Endothelial cell of umbilical vein (primary cell): ENCODE results near the gene BORCS5. TPM values are rescaled to one million over a fixed set of nuclear protein-coding genes. Genes with fewer than 3 reads are reported as not detected.

Experiments
- BruUV-seq: library from RNA; stranded (reverse); fragments of 400-500 nt; replicated peaks from 2 replicates; lab custom pipeline; 2021; lab: Mats Ljungman, UMichigan
- CTCF ChIA-PET: fragments of 300-600, 350-600 bp; sonication (Branson Sonifier 250); formaldehyde crosslinking; loops from one replicate; lab custom pipeline; 2021; ENCODE audit warnings: antibody characterized with exemption, inconsistent platforms; lab: Charles Lee
- POLR2A ChIA-PET: fragments of 300-600, 350-600 bp; sonication (Branson Sonifier 250); formaldehyde crosslinking; loops from one replicate; lab custom pipeline; 2021; ENCODE audit warnings: antibody characterized with exemption, inconsistent platforms; lab: Charles Lee
- DNase-seq: peaks from one replicate; pipeline ENCODE4 v3.0.0-alpha.2; 2011; ENCODE audit warnings: low read depth, low spot score
- FAIRE-seq: peaks from 2 replicates; lab custom pipeline; 2011; peaks lifted over from hg19 to GRCh38; lab: Jason Lieb, UNC
- H2AFZ ChIP-seq: 2 replicates; pipeline ENCODE4 v1.6.0; 2012; ENCODE audit warnings: low read depth, low read length, control low read depth, inconsistent platforms
- H3K27ac ChIP-seq: 2 replicates; pipeline ENCODE4 v1.5.1; 2011; ENCODE audit warnings: low read depth, mild to moderate bottlenecking, control low read depth, low read length, moderate library complexity; ENCODE audit not compliant: insufficient read depth
- H3K27me3 ChIP-seq, 2 experiments: 2 replicates each; pipeline versions ENCODE4 v1.6.0 to v1.6.1; 2011; ENCODE audit warnings: low read length in 2 of 2, mixed read lengths in 1 of 2; ENCODE audit not compliant: control insufficient read depth in 2 of 2, insufficient read depth in 2 of 2
- H3K36me3 ChIP-seq, 2 experiments: 2 replicates in 1 of 2; 3 replicates in 1 of 2; pipeline ENCODE4 v1.5.1; 2011; ENCODE audit warnings: low read length in 2 of 2, mild to moderate bottlenecking in 1 of 2, moderate library complexity in 1 of 2; ENCODE audit not compliant: control insufficient read depth in 2 of 2, insufficient read depth in 2 of 2; ENCODE audit errors: extremely low read depth in 1 of 2
- H3K4me1 ChIP-seq: 3 replicates; pipeline ENCODE4 v1.5.1; 2011; ENCODE audit warnings: mild to moderate bottlenecking, low read length; ENCODE audit not compliant: control insufficient read depth, insufficient read depth; ENCODE audit errors: extremely low read depth
- H3K4me2 ChIP-seq: 2 replicates; pipeline ENCODE4 v1.6.1; 2011; ENCODE audit warnings: low read length, control low read depth, mixed read lengths; ENCODE audit not compliant: insufficient read depth
- H3K4me3 ChIP-seq, 3 experiments: fragments of 200-600 bp in 1 of 3; sonication (generic), shearing (Covaris generic) in 1 of 3; replicated peaks in 1 of 3; 2 replicates each; pipeline ENCODE4 v1.5.1; 2011 to 2016; ENCODE audit warnings: control low read depth in 3 of 3, low read length in 3 of 3, mild to moderate bottlenecking in 2 of 3, inconsistent platforms in 1 of 3, low read depth in 1 of 3, moderate library complexity in 1 of 3; ENCODE audit not compliant: insufficient read depth in 1 of 3
- H3K79me2 ChIP-seq: 2 replicates; pipeline ENCODE4 v1.6.0; 2012; ENCODE audit warnings: low read length, inconsistent platforms; ENCODE audit not compliant: control insufficient read depth, insufficient read depth
- H3K9ac ChIP-seq: replicated peaks from 2 replicates; pipeline ENCODE3; 2011; ENCODE audit warnings: low read length, control low read depth; ENCODE audit not compliant: insufficient read depth; ENCODE audit errors: extremely low read depth
- H3K9me1 ChIP-seq: replicated peaks from 3 replicates; pipeline ENCODE4 v1.6.0; 2011; ENCODE audit warnings: mild to moderate bottlenecking, low read length; ENCODE audit not compliant: control insufficient read depth, insufficient read depth; ENCODE audit errors: extremely low read depth
- H3K9me3 ChIP-seq: replicated peaks from 2 replicates; pipeline ENCODE4 v1.5.1; 2012; ENCODE audit warnings: low read length, inconsistent platforms; ENCODE audit not compliant: control insufficient read depth, insufficient read depth
- H4K20me1 ChIP-seq: replicated peaks from 2 replicates; pipeline ENCODE3; 2011; ENCODE audit warnings: mild to moderate bottlenecking, low read length; ENCODE audit not compliant: control insufficient read depth, insufficient read depth; ENCODE audit errors: extremely low read depth
- EZH2 ChIP-seq: IDR thresholded peaks from 2 replicates; pipeline ENCODE4 v1.6.1; 2012; ENCODE audit warnings: borderline replicate concordance, low read depth, mild to moderate bottlenecking, moderate library complexity, low read length, inconsistent platforms; ENCODE audit not compliant: severe bottlenecking
- FOS ChIP-seq: IDR thresholded peaks from 2 replicates; pipeline ENCODE4 v1.6.1; 2011; ENCODE audit warnings: mild to moderate bottlenecking, low read length, moderate library complexity, borderline replicate concordance; ENCODE audit not compliant: insufficient read depth
- GATA2 ChIP-seq: IDR thresholded peaks from 2 replicates; pipeline ENCODE4 v1.7.0; 2011; ENCODE audit warnings: low read depth, mild to moderate bottlenecking, moderate library complexity, mixed read lengths, low read length; ENCODE audit not compliant: insufficient read length, insufficient read depth
- JUN ChIP-seq: IDR thresholded peaks from 2 replicates; pipeline ENCODE4 v1.6.1; 2011; ENCODE audit warnings: borderline replicate concordance, low read depth; ENCODE audit not compliant: insufficient read length, insufficient read depth
- MYC ChIP-seq: IDR thresholded peaks from one replicate; pipeline ENCODE4 v1.6.1; 2011; ENCODE audit warnings: mild to moderate bottlenecking, low read depth, low read length
- POLR2A ChIP-seq: IDR thresholded peaks from 2 replicates; pipeline ENCODE4 v1.6.1; 2012; ENCODE audit warnings: low read depth, mild to moderate bottlenecking, control low read depth, low read length
- POLR2AphosphoS5 ChIP-seq: IDR thresholded peaks from 2 replicates; pipeline ENCODE4 v1.6.1; 2012; ENCODE audit warnings: low read depth, mild to moderate bottlenecking, control low read depth, low read length, moderate library complexity; ENCODE audit not compliant: insufficient read depth
- dilution Hi-C: fragments of 300-500 bp; cut with MboI; formaldehyde crosslinking; loops from one replicate; pipeline ENCODE4 v1.15.0; 2019; ENCODE audit warnings: low sequenced_read_pairs; ENCODE audit not compliant: extremely low pct_ligation_motif_present
- intact Hi-C: fragments of 100-400 bp; cut with micrococcal nuclease; formaldehyde crosslinking; loops from one replicate; pipeline ENCODE4 v1.10.0; 2022
- polyA plus RNA-seq, 4 experiments: library from polyadenylated mRNA; depleted of rRNA in 3 of 4; stranded (reverse) in 3 of 4; unstranded in 1 of 4; fragments of >200 nt; gene quantifications; 2 replicates each; pipeline versions ENCODE4 v1.2.1 to v1.2.3, GENCODE V29; 2011 to 2012; ENCODE audit warnings: missing spikeins in 1 of 4
- total RNA-seq: library from RNA; stranded (reverse); gene quantifications from 2 replicates; pipeline ENCODE4 v1.2.3, GENCODE V29; 2021
- TF ChIP-seq, protein P1 (sequence below), 2 donors: IDR thresholded peaks; 1 replicate in 1 of 2; 2 replicates in 1 of 2; pipeline ENCODE4 v1.5.1; 2011; ENCODE audit warnings: low read length in 2 of 2, mild to moderate bottlenecking in 2 of 2, moderate library complexity in 2 of 2, control low read depth in 1 of 2, inconsistent platforms in 1 of 2, low read depth in 1 of 2; ENCODE audit not compliant: insufficient read depth in 1 of 2; ENCODE audit errors: extremely low read depth in 1 of 2
- TF ChIP-seq, protein P2 (sequence below): IDR thresholded peaks from 2 replicates; pipeline ENCODE4 v1.6.1; 2011; ENCODE audit not compliant: insufficient read depth, insufficient read length

Gene BORCS5
- total and polyA plus RNA-seq, 2 donors (not counting 3 experiments of a cell fraction or from before 2014, with no cell fraction given): 8.3 to 10.5 TPM

DNA sequence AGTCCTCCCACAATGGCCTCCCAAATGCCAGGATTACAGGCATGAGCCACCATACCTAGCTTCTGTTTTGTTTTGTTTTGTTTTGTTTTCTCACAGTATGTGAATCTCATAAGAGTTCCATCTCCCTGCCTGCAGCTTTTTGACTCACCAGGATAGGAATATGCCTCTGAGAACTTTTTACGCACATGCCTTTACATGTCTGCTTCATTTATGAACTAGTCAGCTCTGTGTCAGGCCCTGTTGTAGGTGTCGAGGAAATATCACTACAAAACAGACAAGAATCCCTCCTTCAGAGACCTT lies 89.0 kb downstream of the BORCS5 start:
- ChIA-PET POLR2A (no interaction called here), CTCF (no interaction called here)
- dilution Hi-C loops (no loop called here), intact Hi-C loops (no loop called here)
- no peaks in the 10 kb centered on the region for H4K20me1 ChIP-seq
- H3K4me2 ChIP-seq: no peak overlapping the region
- H3K36me3 ChIP-seq: no peaks in the 10 kb centered on the region
- H2AFZ ChIP-seq: no peak overlapping the region
- H3K4me1 ChIP-seq: peaks cover 37% of the 10 kb centered on the region
- H3K27ac ChIP-seq: no peak overlapping the region
- no peak for DNase-seq
- no TSS peak for BruUV-seq
- peaks cover 1% of the 10 kb centered on the region for H3K79me2 ChIP-seq
- no peak overlapping the region for H3K9ac ChIP-seq
- no peak overlapping the region for H3K4me3 ChIP-seq
- no peaks in the 10 kb centered on the region for H3K9me1 ChIP-seq
- no peaks in the 10 kb centered on the region for H3K27me3 ChIP-seq
- TF ChIP-seq FOS: no peak
- no peak for TF ChIP-seq EZH2
- no peak for TF ChIP-seq MYC
- no peak for TF ChIP-seq GATA2
- TF ChIP-seq POLR2A: no peak
- TF ChIP-seq, protein P1, sequence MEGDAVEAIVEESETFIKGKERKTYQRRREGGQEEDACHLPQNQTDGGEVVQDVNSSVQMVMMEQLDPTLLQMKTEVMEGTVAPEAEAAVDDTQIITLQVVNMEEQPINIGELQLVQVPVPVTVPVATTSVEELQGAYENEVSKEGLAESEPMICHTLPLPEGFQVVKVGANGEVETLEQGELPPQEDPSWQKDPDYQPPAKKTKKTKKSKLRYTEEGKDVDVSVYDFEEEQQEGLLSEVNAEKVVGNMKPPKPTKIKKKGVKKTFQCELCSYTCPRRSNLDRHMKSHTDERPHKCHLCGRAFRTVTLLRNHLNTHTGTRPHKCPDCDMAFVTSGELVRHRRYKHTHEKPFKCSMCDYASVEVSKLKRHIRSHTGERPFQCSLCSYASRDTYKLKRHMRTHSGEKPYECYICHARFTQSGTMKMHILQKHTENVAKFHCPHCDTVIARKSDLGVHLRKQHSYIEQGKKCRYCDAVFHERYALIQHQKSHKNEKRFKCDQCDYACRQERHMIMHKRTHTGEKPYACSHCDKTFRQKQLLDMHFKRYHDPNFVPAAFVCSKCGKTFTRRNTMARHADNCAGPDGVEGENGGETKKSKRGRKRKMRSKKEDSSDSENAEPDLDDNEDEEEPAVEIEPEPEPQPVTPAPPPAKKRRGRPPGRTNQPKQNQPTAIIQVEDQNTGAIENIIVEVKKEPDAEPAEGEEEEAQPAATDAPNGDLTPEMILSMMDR (IDR thresholded peaks at IDR 0.05; ENCODE audit: extremely low read depth in 1 of 2, insufficient read depth in 1 of 2, low read depth in 1 of 2, low read length in 2 of 2): no peak
- TF ChIP-seq, protein P2, sequence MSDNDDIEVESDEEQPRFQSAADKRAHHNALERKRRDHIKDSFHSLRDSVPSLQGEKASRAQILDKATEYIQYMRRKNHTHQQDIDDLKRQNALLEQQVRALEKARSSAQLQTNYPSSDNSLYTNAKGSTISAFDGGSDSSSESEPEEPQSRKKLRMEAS: no peak
- no peak for TF ChIP-seq JUN
- no peak for TF ChIP-seq POLR2AphosphoS5
- H3K9me3 ChIP-seq: no peaks in the 10 kb centered on the region
- FAIRE-seq: no peak
